ENCODE measurements around the gene FAM3B.

DNA sequence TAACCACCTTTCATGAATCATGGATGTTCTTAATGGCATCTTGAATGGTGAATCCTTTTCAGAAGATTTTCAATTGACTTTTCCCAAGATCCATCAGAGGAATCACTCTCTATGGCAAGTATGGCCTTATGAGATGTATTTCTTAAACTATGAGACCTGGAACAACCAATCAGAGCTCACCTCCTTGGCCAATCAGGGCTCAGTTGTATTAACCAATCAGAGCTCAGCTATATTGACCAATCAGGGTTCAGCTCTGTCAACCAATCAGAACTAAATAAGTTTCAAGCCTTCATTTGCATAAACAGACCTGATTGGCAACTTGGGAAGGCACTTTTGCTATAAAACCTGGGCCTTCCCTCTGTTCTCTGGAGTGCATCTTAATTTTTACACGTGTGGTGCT, 13.6 kb upstream of the FAM3B start:
- TF ChIP-seq TARDBP (IDR thresholded peaks at IDR 0.05) (no peak), SP1 (IDR thresholded peaks at IDR 0.05) (no peak), ZNF384 (IDR thresholded peaks at IDR 0.05) (no peak), FOXK2 (IDR thresholded peaks at IDR 0.05) (no peak), HDGF (IDR thresholded peaks at IDR 0.05; ENCODE audit: borderline replicate concordance) (no peak), PKNOX1 (IDR thresholded peaks at IDR 0.05) (no peak)

All from HEK293T (cell line).